ENCODE results near the gene TEX26. TPM values are rescaled to one million over a fixed set of nuclear protein-coding genes. Genes with fewer than 3 reads are reported as not detected.

The TEX26 gene
- total RNA-seq (2014; rRNA removed; shearing (Covaris generic); ENCODE audit: low replicate concordance), result not detected in 2 replicates

DNA sequence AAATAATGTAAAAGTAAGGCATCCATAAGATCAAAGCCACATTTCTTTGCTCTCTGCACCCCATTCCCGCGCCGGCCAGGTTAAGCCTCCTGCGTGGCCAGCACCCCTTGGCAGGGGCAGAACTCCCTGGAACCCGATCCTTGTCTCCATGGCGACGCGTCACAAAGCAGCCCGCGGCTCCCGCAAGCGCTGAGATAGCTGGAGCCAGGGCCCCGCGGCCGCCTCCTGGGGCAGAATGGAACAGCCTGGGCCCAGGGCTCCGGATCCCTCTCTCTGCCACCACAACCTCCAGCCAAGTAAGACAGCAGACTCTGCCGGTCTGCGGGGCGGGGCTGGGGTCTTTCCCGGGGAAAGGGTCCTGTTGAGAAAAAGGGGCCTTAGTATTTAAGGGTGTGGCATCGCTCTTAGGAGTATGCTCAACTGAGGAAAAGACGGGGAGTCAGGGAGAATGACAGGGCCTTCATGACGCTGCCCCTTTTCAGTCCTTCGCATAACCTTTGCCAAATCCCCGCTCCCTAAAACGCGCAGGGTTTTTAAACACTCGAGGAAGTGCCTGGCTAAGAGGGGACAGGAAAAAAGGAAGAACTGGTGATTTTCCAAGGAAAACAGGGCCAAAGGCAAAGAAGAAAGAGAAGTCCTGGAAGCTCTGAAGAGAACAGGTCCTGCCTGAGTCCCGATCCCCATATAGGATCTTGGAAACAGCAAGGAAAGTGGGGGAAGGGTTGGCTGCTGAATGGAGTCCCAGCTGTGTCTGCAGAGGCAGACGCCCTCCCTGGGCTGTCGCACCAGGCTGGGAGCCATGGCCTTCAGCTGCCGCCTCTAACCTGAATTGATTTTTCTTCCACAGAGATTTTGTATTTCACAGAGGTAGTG is at the start of gene TEX26:
TEX26 (plus strand) TSS at position 176 of the 873 bp plus-strand sequence; CDS start at position 236, 60 bp downstream.
- DNase-seq (ENCODE audit: low read depth), result no peak
- in situ Hi-C loops (cut with HindIII; ENCODE audit: low pct_unique_long_range_greater_than_20kb, low sequenced_read_pairs), result no loop called here

DNA sequence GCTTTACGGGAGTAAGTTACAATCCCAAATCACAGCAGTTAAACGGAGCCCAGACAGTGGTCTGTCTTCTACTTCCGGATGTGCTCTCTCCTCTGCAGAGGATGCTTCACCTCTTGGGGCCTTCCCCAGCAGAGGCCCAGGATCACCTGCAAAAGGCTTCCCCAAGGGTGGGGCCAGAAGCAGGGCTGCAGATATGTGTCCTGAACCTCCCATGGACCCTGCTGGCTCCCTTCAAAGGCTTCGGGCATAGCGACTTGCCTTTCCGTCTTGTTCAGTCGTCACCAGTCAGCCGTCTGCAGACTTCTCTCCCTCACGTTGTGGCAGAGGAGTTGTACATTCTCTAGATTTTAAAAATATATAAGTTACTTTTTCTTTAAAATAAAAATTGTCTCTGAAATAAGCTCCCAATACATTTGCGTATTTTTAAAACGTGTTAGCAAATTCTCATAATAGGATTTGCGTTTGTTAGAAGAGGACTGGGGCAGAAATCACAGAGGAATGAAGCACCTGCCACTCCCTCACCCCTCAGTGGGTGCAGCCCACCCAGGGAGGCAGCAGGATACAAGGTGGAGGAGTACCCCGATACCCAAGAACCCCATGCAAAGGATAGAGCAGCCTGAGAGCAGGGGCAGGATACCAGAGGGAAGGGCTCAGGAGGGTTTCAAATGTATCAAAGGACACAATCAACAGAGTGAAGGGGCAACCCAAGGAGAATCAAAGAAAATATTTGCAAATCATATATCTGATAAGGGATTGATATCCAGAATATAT is 49.3 kb upstream of the TEX26 start:
- in situ Hi-C loops (cut with HindIII; ENCODE audit: low pct_unique_long_range_greater_than_20kb, low sequenced_read_pairs), result no loop called here

DNA sequence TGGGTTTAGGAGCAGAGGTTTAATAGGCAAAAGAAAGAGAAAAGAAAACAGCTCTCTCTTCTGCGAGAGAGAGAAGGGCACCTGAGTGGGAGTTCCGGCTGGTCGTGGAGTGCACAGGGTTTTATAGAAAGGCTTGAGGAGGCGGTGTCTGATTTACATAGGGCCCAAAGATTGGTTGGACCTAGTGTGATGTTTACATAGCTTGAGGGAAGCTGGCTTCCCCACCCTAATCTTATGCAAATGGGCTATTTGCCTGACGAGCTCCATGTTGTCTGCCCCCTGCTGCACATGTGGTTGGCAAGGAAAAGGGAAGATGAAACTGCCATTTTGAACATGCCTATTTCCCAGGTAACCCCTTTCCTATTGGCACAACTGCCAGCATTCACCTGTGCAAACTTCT is 47.9 kb upstream of the TEX26 start:
- in situ Hi-C loops (cut with HindIII; ENCODE audit: low pct_unique_long_range_greater_than_20kb, low sequenced_read_pairs), result no loop called here
- no peak for DNase-seq (ENCODE audit: low read depth)

More for the DNA sequence above, 49.3 kb upstream of the TEX26 start:
- DNase-seq (ENCODE audit: low read depth), result no peak

DNA sequence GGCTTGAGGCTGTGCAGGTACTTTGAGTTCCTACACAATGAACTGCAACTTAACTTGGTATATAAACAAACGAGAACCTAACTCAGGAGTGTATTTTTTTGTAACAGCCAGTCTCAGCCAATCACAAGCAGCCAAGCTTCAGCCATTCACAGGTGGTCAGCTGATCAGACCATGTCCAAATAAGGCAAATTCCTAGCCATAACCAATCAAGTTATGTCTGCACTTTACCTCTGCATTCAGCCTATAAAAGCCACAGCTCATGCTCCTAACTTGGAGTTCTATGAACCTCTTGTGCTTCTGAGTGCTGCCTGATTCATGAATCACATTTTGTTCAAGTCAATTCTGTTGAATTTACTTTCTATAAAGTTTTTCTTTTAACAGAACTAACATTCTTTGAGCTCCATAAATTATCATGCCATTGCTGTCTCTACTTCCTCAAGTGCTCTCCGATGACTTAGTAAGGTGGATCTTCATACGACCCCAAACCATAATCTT is 43.2 kb upstream of the TEX26 start:
- in situ Hi-C loops (cut with HindIII; ENCODE audit: low pct_unique_long_range_greater_than_20kb, low sequenced_read_pairs), result no loop called here

DNA sequence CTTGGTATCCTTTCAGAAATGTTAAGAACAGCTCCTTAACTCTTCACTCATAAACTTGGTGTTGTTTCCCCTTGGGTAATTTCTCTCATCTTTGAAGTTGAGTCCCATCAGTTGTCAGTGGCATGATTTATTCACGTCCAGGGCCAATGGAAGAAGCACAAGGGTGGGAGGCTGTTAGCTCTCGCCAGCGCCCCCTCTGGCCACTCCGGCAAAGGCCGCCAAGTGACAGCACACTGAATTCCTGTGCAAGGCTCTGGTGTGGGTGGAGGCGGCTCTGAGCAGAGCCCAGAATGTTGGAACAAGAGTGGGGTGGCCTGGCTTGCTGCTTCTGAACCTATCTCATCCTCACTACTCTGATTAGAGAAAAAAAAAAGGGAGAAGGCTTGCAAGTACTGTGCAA is 39.5 kb upstream of the TEX26 start:
- in situ Hi-C loops (cut with HindIII; ENCODE audit: low pct_unique_long_range_greater_than_20kb, low sequenced_read_pairs), result no loop called here
- DNase-seq (ENCODE audit: low read depth), result no peak

More for the DNA sequence above, 43.2 kb upstream of the TEX26 start:
- no peak for DNase-seq (ENCODE audit: low read depth)

DNA sequence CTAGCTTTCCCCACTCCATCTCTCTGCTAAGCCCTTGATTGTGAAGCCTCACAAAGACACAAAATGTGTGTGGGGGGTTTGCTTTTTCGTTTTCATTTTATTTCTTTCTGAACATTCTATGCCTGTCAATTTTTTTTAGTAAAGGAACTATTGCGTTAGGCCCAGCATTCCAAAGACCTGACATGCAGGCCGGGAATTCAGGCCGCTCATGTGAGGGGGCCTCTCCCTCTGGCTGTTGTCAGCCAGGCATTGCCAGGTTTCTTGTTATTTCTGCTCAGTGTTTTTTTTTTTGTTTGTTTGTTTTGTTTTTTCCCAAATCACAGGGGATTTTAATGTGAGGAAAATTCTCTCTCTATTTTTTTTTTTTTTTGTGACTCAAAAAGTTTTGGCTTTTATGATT is 36.7 kb upstream of the TEX26 start:
- in situ Hi-C loops (cut with HindIII; ENCODE audit: low pct_unique_long_range_greater_than_20kb, low sequenced_read_pairs), result no loop called here
- DNase-seq (ENCODE audit: low read depth), result no peak

DNA sequence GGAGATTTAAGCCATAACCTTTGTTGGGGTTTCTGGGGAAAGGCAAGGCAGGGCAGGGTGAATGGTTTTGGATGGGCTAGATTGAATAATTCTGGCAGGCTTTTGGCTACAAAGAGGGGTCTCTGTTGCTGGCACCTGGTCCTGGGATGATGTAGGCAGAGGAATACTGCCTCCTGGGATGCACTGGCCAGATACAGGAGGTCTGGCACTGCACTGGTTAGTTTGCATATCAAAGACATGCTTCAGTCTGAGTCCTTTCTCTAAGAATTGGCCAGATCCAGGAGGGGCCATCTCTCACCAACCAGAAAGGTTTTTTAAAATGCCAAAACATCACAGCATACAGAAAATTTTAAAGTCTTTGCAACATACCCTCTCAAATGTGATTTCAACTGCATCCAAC is 34.4 kb upstream of the TEX26 start:
- in situ Hi-C loops (cut with HindIII; ENCODE audit: low pct_unique_long_range_greater_than_20kb, low sequenced_read_pairs), result no loop called here

DNA sequence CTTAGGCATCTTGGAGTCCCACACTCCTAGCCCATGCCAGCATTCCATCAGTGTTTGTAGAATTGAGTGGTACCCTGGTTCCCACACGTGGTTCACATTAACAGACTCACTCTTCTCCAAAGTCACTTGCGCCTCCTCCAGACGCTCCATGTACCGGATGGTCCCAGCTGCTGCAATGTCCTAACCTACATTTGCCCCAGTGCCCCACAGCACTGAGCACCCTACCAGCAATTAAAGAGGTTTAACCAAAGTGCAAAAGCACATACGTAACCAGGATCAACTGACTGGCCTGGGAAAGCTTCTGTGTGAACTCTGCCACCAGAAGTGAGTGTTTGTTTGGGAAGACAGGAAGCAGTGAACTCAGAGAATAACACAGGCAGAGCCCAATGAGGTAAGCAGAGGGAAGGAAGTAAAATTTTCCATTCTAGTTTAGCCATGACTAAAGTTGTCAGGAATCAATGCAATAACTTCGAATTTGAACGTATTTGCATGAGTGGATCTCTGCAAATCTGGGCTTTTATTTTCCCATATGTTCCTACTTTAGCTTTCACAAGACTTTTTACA is 33.7 kb upstream of the TEX26 start:
- DNase-seq (ENCODE audit: low read depth), result peak; percentile 3
- in situ Hi-C loops (cut with HindIII; ENCODE audit: low pct_unique_long_range_greater_than_20kb, low sequenced_read_pairs), result no loop called here

More for the DNA sequence above, 34.4 kb upstream of the TEX26 start:
- DNase-seq (ENCODE audit: low read depth), result no peak

DNA sequence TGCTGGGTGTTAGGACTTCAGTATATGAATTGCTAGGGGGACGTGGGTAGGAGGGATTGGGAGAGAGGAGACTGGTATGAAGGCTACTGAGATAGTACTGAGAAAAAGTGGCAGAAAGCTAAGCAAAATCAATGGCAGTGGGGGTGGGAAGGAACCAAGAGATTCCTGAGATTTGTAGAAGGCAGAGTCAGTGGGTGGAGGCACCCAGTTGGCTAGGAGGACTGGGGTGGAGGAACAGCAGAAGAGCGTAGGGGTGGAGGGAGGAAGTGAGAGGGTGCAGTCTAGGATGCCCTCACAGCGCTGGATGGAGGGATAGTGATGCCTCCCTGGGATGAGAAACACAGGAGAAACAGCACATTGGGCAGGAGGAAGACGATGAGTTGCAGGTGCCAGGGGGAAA is 32.0 kb upstream of the TEX26 start:
- no peak for DNase-seq (ENCODE audit: low read depth)
- in situ Hi-C loops (cut with HindIII; ENCODE audit: low pct_unique_long_range_greater_than_20kb, low sequenced_read_pairs), result no loop called here

DNA sequence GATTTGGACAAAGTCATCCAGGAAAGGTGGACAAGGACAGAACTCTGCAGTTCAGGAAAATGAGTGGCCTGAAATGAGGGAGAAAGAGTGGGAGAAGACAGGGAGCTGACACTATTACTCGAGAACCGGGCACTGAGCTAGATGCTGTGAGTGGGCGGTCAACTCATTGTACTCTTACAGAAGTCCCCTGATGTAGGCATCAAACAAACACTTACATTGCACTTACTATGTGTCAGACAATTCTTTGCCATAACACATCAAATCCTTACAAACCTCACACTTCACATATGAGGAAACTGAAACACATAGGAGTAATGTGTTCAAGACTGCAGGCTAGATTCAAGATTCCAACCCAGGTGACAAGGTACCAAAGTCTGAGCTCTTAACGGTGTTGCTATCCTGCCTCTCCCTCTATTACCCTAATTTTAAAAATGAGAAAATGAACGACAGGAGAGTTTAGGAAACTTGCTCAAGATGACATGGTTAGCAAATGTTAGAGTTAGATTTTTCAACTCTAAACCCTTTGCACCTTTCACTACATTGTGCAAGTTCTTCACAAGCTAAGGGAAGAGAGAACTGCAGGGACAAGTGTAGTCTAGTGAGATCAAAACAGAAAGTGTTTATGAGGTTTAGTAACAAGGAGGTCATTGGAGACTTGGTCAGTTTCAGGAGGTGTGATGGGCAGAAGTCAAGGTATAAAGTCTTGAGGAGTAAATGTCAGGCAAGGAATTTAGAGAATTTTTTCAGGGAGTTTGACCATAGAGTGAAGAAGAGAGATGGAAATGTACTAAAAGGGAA is 31.3 kb upstream of the TEX26 start:
- no peak for DNase-seq (ENCODE audit: low read depth)
- in situ Hi-C loops (cut with HindIII; ENCODE audit: low pct_unique_long_range_greater_than_20kb, low sequenced_read_pairs), result no loop called here

DNA sequence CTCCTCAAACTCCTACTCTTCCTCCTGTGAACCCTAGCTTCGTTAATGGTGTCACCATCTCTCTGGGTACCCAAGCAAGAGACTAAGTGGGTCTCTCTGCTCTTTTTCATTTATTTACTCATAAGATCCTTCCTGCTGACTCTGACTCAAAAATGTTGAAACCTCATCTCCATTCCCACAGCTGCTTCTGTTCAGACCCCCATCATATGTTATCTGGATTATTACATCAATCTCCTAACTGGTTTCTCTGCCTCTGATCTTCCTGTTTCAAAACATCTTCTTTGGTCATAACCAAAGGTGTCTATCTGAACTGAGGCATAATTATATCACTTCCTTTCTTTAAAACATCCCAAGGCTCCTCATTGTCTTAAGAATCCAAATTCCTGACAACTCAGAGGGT is 28.4 kb upstream of the TEX26 start:
- DNase-seq (ENCODE audit: low read depth), result no peak
- in situ Hi-C loops (cut with HindIII; ENCODE audit: low pct_unique_long_range_greater_than_20kb, low sequenced_read_pairs), result no loop called here

DNA sequence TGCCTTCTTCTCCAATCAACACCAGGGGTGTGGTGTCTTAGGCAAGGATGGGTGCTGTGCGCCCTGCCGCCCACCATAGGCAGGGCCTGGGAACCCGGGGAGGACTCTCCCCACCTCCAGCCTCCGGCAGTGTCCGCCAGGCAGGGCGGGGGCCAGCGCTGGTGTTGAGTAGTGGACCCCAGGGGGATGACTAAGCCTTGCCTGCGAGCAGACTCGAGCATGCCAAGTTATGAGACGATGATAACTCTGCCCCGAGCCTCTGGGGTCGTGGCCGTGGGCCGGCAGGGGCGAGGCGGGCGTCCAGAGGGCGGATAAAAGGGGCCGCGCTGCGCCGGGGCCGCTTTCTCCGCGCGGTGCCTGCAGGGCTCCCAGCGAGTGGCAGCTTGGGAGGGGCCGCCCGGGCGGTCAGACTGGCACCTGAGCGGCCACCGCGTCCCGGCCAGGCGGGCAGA is 26.5 kb upstream of the TEX26 start, which contains the start of gene MEDAG:
MEDAG (plus strand) TSS at position 340 of the 452 bp plus-strand sequence. CDS start 245 bp downstream, outside the sequence.
- in situ Hi-C loops (cut with HindIII; ENCODE audit: low pct_unique_long_range_greater_than_20kb, low sequenced_read_pairs), result no loop called here
- DNase-seq (ENCODE audit: low read depth), result no peak

DNA sequence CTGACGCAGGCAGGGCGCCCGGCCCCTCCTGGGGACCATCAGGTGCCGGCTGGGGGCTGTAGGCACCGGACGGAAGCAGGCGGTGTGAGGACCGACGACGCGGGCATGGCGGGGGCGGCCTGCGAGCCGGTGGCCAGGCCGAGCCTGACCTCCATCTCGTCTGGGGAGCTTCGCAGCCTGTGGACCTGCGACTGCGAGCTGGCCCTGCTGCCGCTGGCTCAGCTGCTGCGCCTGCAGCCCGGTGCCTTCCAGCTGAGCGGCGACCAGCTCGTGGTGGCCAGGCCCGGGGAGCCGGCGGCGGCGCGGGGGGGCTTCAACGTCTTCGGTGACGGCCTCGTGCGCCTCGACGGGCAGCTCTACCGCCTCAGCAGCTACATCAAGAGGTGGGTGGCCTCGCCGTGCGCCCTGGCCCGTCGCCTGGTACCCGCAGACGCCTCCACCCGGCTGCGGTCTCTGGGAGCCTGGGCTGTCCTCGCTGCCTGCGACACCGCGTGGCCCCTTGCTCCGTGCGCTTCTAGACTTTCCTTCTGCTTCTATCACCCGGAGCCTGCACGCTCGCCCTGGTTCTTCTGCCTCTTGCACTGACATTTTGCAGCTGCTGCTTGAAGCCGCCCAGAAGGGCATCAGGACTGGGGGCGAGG is 25.9 kb upstream of the TEX26 start:
- DNase-seq (ENCODE audit: low read depth), result no peak
- in situ Hi-C loops (cut with HindIII; ENCODE audit: low pct_unique_long_range_greater_than_20kb, low sequenced_read_pairs), result no loop called here

DNA sequence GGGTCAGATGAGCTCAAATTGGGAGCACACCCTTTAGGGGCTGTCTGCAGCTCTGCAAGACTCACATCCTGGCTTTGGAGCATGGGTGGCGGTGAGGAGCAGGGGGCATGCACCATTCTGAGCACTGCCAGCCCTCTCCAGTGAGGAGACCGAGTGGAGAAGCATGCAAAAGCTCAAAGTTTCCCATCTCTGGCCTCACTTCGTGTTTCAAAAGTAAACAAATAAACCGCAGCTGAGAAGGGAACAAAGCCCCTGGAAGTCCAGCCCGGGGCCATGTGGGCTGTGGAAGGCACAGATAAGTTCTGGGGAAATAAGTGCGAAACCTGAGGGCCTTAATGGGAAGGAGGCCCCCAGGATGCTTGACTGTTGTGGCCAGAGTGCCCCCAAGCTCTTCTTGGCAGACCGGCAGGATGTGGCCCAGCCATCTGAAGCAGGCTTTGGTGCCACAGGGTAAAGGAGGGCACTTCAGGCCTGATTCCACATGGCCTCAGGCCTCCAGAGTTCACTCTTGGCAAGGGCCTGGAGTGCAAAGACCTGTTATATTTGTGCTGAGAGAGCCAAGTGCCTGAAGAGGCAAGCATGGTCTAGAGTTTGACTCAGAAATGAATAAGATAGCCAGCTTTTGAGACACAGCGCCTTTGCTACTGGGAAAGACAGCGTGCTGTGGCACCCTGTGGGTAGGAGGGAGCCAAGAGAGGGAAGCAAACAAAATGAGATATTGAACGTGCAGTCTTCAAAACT is 25.2 kb upstream of the TEX26 start:
- in situ Hi-C loops (cut with HindIII; ENCODE audit: low pct_unique_long_range_greater_than_20kb, low sequenced_read_pairs), result no loop called here
- no peak for DNase-seq (ENCODE audit: low read depth)

DNA sequence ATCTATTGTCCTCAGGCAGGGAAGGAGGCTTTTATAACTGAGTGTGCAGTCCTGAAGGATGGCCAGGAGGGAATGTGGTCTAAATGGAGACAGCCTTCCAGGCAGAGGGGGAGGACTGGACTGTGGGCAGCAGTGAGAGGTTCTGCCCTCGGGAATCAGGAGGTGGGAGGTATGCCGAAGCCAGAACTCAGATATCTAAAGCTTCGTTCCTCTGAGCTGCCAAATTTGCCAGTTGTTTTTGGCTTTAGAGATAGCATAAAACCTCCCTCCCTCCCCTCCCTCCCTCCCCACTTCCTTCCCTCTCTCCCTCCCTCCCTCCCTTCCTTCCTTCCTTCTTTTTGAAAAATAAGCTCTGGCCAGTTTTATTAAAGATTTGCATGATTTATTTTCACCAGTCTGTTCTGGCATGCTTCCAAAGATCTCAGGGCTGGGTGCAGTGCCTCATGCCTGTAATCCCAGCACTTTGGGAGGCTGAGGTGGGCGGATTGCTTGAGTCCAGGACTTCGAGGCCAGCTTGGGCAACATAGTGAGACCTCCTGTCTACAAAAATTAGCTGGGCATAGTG is 24.0 kb upstream of the TEX26 start:
- no peak for DNase-seq (ENCODE audit: low read depth)
- in situ Hi-C loops (cut with HindIII; ENCODE audit: low pct_unique_long_range_greater_than_20kb, low sequenced_read_pairs), result no loop called here

DNA sequence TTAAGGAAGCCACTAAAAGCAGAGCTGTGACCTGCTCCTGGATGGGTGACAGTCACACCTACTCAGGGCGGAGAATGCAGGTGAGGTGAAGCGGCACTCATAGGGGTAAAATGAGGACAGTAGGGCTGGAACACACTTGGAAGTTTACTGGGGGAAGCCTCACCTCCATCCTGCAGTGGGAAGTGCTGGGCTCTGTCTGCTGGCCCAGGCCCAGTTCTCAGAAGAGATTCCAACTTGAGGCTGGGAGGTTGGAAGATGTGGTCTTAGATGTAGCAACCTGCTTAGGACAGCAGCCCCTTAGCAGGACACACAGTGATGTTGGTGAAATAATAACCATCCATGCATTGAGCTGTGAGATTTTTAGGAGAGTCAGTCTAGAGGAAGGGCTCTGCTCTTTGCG is 21.8 kb upstream of the TEX26 start:
- in situ Hi-C loops (cut with HindIII; ENCODE audit: low pct_unique_long_range_greater_than_20kb, low sequenced_read_pairs), result no loop called here
- no peak for DNase-seq (ENCODE audit: low read depth)

All from Caki2 (cell line).